Brain microvascular endothelial cell (primary cell): Measurements from ENCODE around the gene C10orf71.

Experiments used
- DNase-seq: peaks from one replicate; pipeline ENCODE4 v3.0.0-alpha.2; 2020
- H3K27ac ChIP-seq: fragments of 250-450 bp; sonication (Bioruptor Pico); 2 replicates; pipeline ENCODE4 v1.5.1; 2020; ENCODE audit warnings: mild to moderate bottlenecking, moderate library complexity
- H3K27me3 ChIP-seq: fragments of 250-450 bp; sonication (Bioruptor Pico); replicated peaks from 2 replicates; pipeline ENCODE4 v1.5.1; 2020; ENCODE audit warnings: mild to moderate bottlenecking
- H3K36me3 ChIP-seq: fragments of 250-450 bp; sonication (Bioruptor Pico); replicated peaks from 2 replicates; pipeline ENCODE4 v1.5.1; 2020; ENCODE audit warnings: mild to moderate bottlenecking
- H3K4me3 ChIP-seq: 2 replicates; pipeline ENCODE4 v1.5.1; 2011; ENCODE audit warnings: low read depth, mild to moderate bottlenecking, control low read depth, low read length, moderate library complexity
- in situ Hi-C: cut with HindIII; loops from 2 replicates; pipeline ENCODE4 v1.10.0; 2017; ENCODE audit warnings: low sequenced_read_pairs, low pct_ligation_motif_present
- TF ChIP-seq, protein P1 (sequence below): IDR thresholded peaks from 2 replicates; pipeline ENCODE4 v1.5.1; 2011; ENCODE audit warnings: low read depth, mild to moderate bottlenecking, moderate library complexity, low read length, control low read depth, inconsistent platforms; ENCODE audit errors: missing control alignments

The C10orf71 gene

DNA sequence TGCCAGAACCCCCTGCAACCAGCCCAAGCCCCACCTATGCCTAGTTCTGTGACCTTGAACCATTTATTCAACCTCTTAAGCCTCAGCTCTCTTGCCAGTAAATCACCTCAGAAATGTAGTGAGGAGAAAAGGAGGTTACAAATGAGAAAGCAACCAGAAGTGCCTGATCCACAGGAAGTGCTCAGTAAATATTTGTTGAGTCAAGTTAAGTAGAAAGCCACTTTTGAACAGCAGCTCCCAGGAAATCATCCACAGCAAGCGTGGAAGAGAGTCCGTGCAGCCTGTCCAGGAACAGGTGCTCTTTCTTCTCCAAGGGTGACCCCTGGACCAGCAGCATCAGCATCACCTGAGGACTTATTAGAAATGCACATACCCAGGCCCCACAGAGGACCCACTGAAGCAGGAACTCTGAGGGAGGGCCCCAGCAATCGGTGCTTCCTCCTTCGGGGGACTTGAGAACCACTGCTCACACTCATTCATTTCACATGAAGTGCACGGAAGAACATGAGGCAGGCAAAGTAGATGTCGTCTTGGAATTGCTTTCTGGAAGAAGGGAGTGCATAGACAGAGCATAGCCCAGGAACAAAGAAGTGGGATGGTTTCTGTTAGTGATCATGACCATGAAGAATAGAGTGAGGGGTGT, 6.3 kb upstream of the C10orf71 start:
- H3K27ac ChIP-seq = no peak overlapping the region
- no peak overlapping the region for H3K4me3 ChIP-seq
- peaks cover 2% of the 10 kb centered on the region for H3K27me3 ChIP-seq
- TF ChIP-seq, protein P1, sequence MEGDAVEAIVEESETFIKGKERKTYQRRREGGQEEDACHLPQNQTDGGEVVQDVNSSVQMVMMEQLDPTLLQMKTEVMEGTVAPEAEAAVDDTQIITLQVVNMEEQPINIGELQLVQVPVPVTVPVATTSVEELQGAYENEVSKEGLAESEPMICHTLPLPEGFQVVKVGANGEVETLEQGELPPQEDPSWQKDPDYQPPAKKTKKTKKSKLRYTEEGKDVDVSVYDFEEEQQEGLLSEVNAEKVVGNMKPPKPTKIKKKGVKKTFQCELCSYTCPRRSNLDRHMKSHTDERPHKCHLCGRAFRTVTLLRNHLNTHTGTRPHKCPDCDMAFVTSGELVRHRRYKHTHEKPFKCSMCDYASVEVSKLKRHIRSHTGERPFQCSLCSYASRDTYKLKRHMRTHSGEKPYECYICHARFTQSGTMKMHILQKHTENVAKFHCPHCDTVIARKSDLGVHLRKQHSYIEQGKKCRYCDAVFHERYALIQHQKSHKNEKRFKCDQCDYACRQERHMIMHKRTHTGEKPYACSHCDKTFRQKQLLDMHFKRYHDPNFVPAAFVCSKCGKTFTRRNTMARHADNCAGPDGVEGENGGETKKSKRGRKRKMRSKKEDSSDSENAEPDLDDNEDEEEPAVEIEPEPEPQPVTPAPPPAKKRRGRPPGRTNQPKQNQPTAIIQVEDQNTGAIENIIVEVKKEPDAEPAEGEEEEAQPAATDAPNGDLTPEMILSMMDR = no peak
- DNase-seq = no peak
- in situ Hi-C loops = no loop called here
- no peaks in the 10 kb centered on the region for H3K36me3 ChIP-seq

DNA sequence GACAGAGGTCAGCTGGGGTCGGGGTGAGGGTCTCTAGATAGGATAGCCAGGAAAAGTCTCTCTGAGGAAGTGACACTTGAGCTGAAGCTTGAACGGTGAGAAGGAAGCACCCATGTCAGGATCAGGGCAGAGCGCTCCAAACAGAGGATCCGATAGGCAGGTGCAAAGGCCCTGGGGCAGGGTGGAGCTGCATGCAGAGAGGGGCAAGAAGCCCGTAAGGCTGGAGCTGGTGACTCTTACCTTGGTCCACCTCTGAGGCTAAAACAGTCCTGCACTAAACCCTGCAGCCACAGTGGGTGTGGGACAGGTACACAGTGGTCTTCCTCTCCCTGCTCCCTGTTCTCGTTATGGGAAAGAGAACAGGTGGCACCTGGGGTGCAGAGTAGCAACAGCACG, 5.8 kb upstream of the C10orf71 start:
- peaks cover 7% of the 10 kb centered on the region for H3K27me3 ChIP-seq
- in situ Hi-C loops = no loop called here
- no peak overlapping the region for H3K27ac ChIP-seq
- H3K36me3 ChIP-seq = no peaks in the 10 kb centered on the region
- TF ChIP-seq, protein P1 = no peak
- H3K4me3 ChIP-seq = no peak overlapping the region
- DNase-seq = no peak

DNA sequence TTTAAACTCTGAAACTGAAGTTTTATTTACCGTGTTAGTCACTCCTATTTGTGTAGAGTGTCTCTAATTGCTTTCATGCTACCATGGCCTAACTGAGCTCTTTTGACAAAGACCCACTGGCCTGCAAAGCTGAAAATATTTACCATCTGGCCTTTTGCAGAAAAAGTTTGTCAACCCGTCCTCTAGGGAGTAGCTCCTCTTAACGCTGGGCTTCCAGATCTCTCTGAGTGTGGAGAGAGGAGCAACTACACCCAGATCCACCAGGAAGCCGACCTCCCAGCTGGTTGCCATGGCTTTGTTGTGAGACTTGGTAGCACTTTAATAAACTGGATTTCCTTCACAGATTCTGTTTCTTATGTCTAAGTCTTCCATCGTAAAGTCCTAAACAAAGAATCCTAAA, 4.2 kb upstream of the C10orf71 start:
- no peak for DNase-seq
- TF ChIP-seq, protein P1 = no peak
- in situ Hi-C loops = no loop called here

DNA sequence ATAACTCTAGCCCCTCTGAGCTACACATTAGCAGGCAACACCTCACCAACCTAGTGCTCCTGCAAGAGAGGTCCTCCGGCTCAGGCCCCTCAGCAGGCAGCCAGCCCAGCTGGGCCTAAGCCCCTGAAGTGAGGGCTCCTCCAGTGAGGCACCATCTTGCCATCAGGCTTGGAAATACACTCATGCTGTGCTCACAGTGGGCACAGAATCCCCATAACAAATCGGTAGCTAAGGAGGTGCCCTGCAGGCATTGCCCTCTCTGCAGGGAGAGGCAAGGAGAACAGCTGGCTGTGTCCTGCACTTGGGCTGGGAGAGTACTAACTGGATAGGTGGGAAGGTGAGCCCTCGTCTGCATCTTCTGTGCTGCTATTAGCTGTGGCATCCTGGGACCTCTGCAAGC, 3.7 kb upstream of the C10orf71 start:
- no peak overlapping the region for H3K27ac ChIP-seq
- DNase-seq = no peak
- peaks cover 15% of the 10 kb centered on the region for H3K27me3 ChIP-seq
- TF ChIP-seq, protein P1 = no peak
- in situ Hi-C loops = no loop called here
- H3K4me3 ChIP-seq = no peak overlapping the region
- no peaks in the 10 kb centered on the region for H3K36me3 ChIP-seq

More for the DNA sequence above, 4.2 kb upstream of the C10orf71 start:
- Histone ChIP-seq H3K36me3 (no peaks in the 10 kb centered on the region), H3K4me3 (no peak overlapping the region), H3K27ac (no peak overlapping the region), H3K27me3 (peaks cover 15% of the 10 kb centered on the region)

DNA sequence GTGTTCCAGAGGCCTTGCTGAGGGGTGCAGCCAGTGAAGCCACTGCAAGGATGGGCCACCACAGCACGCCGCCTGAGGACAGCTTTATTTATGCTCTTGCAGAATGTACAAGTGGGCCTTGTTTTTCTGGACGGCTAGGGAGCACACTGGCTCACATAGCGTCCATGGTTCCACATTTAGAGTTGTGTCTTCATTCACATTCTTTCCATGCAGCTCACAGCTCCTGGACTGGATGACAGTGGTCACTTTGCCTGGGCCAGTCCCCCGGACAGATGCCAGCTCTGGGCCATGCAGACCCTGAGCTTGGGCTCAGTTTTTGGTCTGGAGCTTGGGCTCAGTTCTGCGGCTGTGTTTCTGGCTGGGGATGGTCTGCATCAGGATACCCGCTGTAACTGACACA, 2.6 kb upstream of the C10orf71 start:
- TF ChIP-seq, protein P1 = no peak
- no peak for DNase-seq
- in situ Hi-C loops = no loop called here
- Histone ChIP-seq H3K36me3 (no peaks in the 10 kb centered on the region), H3K4me3 (no peak overlapping the region), H3K27ac (no peak overlapping the region), H3K27me3 (peaks cover 15% of the 10 kb centered on the region)

DNA sequence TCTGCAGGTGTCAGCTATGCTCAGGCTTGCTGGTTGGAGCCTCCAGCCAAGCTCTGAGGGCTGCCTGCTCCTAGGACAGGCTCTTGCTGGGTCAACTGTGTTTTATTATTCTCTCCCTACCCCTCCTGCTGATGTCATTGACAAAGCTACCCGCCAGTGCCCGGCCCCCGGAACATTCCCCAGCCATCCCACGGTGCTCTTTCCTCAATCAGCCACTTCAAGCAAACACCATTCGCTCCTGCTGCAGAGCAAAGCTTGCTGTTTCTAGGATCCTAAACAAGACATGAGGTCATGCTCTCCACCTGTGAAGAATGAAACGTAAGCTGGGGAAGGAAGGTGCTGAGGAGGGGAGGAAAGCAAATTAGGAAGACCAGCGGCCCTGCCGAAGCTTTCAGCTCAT, 2.1 kb upstream of the C10orf71 start:
- Histone ChIP-seq H3K36me3 (no peaks in the 10 kb centered on the region), H3K4me3 (no peak overlapping the region), H3K27ac (no peak overlapping the region), H3K27me3 (peaks cover 15% of the 10 kb centered on the region)
- TF ChIP-seq, protein P1 = no peak
- in situ Hi-C loops = no loop called here
- DNase-seq = no peak
